ENCODE results near the gene PTGER3.

- TF ChIP-seq POLR2A (IDR thresholded peaks at IDR 0.05; ENCODE audit: low read length), result no peak
- TF ChIP-seq GATA1 (IDR thresholded peaks at IDR 0.05; ENCODE audit: low read depth, low read length), result no peak
These were observed 21.5 kb downstream of the PTGER3 start for GRCh38 chr1:71026093-71026492.

All from erythroblast (primary cell).